PFSK-1 (cell line): ENCODE measurements around the gene RAC2.

Source experiments
- POLR2AphosphoS5 ChIP-seq: IDR thresholded peaks from 2 replicates; pipeline ENCODE4 v1.6.1; 2012; ENCODE audit warnings: low read depth, mild to moderate bottlenecking, control low read depth, low read length, moderate library complexity
- REST ChIP-seq, 2 experiments: IDR thresholded peaks; 2 replicates each; pipeline versions ENCODE4 v1.6.1 to v1.8.0; 2011 to 2012; ENCODE audit warnings: low read depth in 2 of 2, low read length in 2 of 2, control low read depth in 1 of 2, inconsistent platforms in 1 of 2, mild to moderate bottlenecking in 1 of 2, moderate library complexity in 1 of 2; ENCODE audit not compliant: insufficient read depth in 1 of 2
- SIN3A ChIP-seq: IDR thresholded peaks from 2 replicates; pipeline ENCODE4 v1.6.1; 2012; ENCODE audit warnings: mild to moderate bottlenecking, low read length, moderate library complexity, borderline replicate concordance; ENCODE audit not compliant: insufficient read depth
- TAF1 ChIP-seq: IDR thresholded peaks from 2 replicates; pipeline ENCODE4 v1.6.1; 2012; ENCODE audit warnings: low read length, control low read depth, borderline replicate concordance; ENCODE audit not compliant: insufficient read depth

- no peak for TF ChIP-seq TAF1
- TF ChIP-seq REST (IDR thresholded peaks at IDR 0.05; ENCODE audit: insufficient read depth in 1 of 2, low read depth in 2 of 2, low read length in 2 of 2): no peak
- no peak for TF ChIP-seq SIN3A
- no peak for TF ChIP-seq POLR2AphosphoS5
Measured at GRCh38 chr22:37289156-37289735, 45.2 kb upstream of the RAC2 start.
